CD8-positive, alpha-beta memory T cell (primary cell): ENCODE measurements around the gene TRAF3IP1. TPM values are rescaled to one million over a fixed set of nuclear protein-coding genes. Genes with fewer than 3 reads are reported as not detected.
"Not testable (repeated sequence)": the region's sequence is repeated elsewhere in the genome, so short reads cannot be mapped to it uniquely, and the experiment has no call there.

Experiments used
- CTCF ChIA-PET: fragments of 350-600 bp; sonication (Branson Sonifier 250); formaldehyde crosslinking; loops from one replicate; lab custom pipeline; 2021; ENCODE audit warnings: antibody characterized with exemption; lab: Charles Lee
- POLR2A ChIA-PET: fragments of 350-600 bp; sonication (Branson Sonifier 250); formaldehyde crosslinking; loops from one replicate; lab custom pipeline; 2021; ENCODE audit warnings: antibody characterized with exemption; lab: Charles Lee
- DNase-seq, 5 donors: peaks; one replicate each; pipeline versions ENCODE4 v3.0.0 to v3.0.0-alpha.2; 2020 to 2022; ENCODE audit warnings: mixed read lengths in 1 of 5
- H3K27ac ChIP-seq: one replicate; pipeline ENCODE4 v1.7.0; 2013; ENCODE audit warnings: low read depth, mild to moderate bottlenecking, low read length, moderate library complexity
- H3K27me3 ChIP-seq: 2 replicates; pipeline ENCODE4 v1.7.0; 2013; ENCODE audit warnings: low read length, mild to moderate bottlenecking; ENCODE audit not compliant: insufficient read depth, poor library complexity, severe bottlenecking
- H3K36me3 ChIP-seq: 2 replicates; pipeline ENCODE4 v1.7.0; 2013; ENCODE audit warnings: mild to moderate bottlenecking, low read length, moderate library complexity; ENCODE audit not compliant: insufficient read depth
- H3K4me1 ChIP-seq: 2 replicates; pipeline ENCODE4 v1.7.0; 2013; ENCODE audit warnings: mild to moderate bottlenecking, low read length, moderate library complexity; ENCODE audit not compliant: insufficient read depth
- H3K4me3 ChIP-seq: 2 replicates; pipeline ENCODE4 v1.7.0; 2013; ENCODE audit warnings: mild to moderate bottlenecking, low read length
- H3K9me3 ChIP-seq: 2 replicates; pipeline ENCODE4 v1.7.0; 2013; ENCODE audit warnings: mild to moderate bottlenecking, low read length
- H3K27ac Mint-ChIP-seq, 8 donors: one replicate each; pipeline ENCODE4 v1.8.0; 2020 to 2021; ENCODE audit warnings: mixed read lengths in 8 of 8, mild to moderate bottlenecking in 6 of 8, inconsistent platforms in 3 of 8, moderate library complexity in 3 of 8
- H3K27me3 Mint-ChIP-seq, 2 donors: one replicate each; pipeline ENCODE4 v1.8.0; 2020 to 2021; ENCODE audit warnings: mixed read lengths in 2 of 2, mild to moderate bottlenecking in 1 of 2, moderate library complexity in 1 of 2
- H3K36me3 Mint-ChIP-seq, 3 donors: one replicate each; pipeline ENCODE4 v1.8.0; 2020 to 2021; ENCODE audit warnings: mixed read lengths in 3 of 3, inconsistent platforms in 1 of 3, mild to moderate bottlenecking in 1 of 3
- H3K4me1 Mint-ChIP-seq, 3 donors: one replicate each; pipeline ENCODE4 v1.8.0; 2020 to 2021; ENCODE audit warnings: mixed read lengths in 3 of 3, inconsistent platforms in 1 of 3, mild to moderate bottlenecking in 1 of 3
- H3K4me3 Mint-ChIP-seq, 7 donors: one replicate each; pipeline ENCODE4 v1.8.0; 2020 to 2021; ENCODE audit warnings: mixed read lengths in 7 of 7, mild to moderate bottlenecking in 6 of 7, moderate library complexity in 4 of 7, inconsistent platforms in 2 of 7
- H3K9me3 Mint-ChIP-seq, 5 donors: one replicate each; pipeline ENCODE4 v1.8.0; 2020 to 2022; ENCODE audit warnings: mixed read lengths in 5 of 5, mild to moderate bottlenecking in 3 of 5, moderate library complexity in 2 of 5, inconsistent platforms in 1 of 5
- polyA plus RNA-seq: library from polyadenylated mRNA; unstranded; fragments of 300-500 nt; fragmentation: Illumina TruSeq; gene quantifications from one replicate; pipeline ENCODE4 v1.2.3, GENCODE V29; 2021
- total RNA-seq, 2 experiments: library from RNA; stranded (reverse); gene quantifications; one replicate each; pipeline ENCODE4 v1.2.3, GENCODE V29; 2021

TRAF3IP1 gene
- total and polyA plus RNA-seq, 3 experiments from 2014 or later: 10.2 to 15.9 (median 14.7) TPM

DNA sequence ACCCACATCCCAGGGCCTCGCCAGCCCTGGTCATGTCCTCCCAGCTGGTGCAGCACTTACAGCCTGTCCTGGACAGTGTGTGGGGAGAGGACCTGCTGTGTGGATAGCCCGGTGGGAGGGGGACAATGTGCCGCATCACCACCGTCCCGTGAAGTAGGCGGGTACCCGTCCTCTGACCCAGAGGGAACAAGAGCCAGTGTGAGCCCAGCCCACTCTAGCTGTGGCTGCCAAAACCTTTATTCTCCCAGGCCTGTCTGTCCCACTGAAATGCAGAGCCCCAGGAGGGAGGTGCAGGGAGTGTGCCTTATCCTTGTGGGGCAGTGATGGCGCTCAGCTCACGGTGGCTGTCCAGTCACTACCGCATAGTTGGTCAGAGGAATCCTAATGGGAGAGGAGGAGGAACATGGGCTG lies 1.7 kb downstream of the TRAF3IP1 start:
- Mint-ChIP-seq H3K36me3 (peaks cover 0 to 23% (median 8%) of the 10 kb centered on the region in 3 donors), H3K27ac (peak overlapping the region in 2 of 8 donors; percentile 12 to 61), H3K27me3 (peaks cover 0 to 3% of the 10 kb centered on the region in 2 donors), H3K4me1 (peaks cover 21 to 31% (median 26%) of the 10 kb centered on the region in 3 donors), H3K9me3 (no peaks in the 10 kb centered on the region), H3K4me3 (peak overlapping the region; percentile 73 to 87 (median 82))
- CTCF ChIA-PET: no interaction called here
- H3K4me3 ChIP-seq: no peak overlapping the region
- H3K27ac ChIP-seq: no peak overlapping the region
- H3K36me3 ChIP-seq: no peaks in the 10 kb centered on the region
- POLR2A ChIA-PET: interaction anchor here (0.7 kb wide), 1 partner anchor 633 kb away, joined by 4 read pairs; no protein-coding TSS in a partner anchor
- H3K27me3 ChIP-seq: no peaks in the 10 kb centered on the region
- DNase-seq: no peak
- H3K9me3 ChIP-seq: no peaks in the 10 kb centered on the region
- peaks cover 14% of the 10 kb centered on the region for H3K4me1 ChIP-seq

DNA sequence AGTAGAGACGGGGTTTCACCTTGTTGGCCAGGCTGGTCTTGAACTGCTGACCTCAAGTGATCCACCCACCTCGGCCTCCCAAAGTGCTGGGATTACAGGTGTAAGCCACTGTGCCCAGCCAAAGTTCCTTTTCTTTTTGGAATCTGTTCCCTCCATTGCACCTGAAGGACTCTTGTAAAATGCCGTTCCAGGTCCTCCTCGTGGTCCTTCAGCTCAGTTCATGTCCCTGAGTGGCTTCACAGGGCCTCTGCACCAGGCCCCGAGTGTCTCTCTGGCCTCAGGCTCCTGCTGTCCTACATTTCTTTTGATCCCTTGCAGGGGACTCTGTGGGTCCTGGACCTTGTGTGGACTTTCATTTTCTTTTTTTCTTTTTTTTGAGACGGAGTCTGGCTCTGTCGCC lies 3.9 kb downstream of the TRAF3IP1 start:
- not testable (repeated sequence) for H3K27ac Mint-ChIP-seq

DNA sequence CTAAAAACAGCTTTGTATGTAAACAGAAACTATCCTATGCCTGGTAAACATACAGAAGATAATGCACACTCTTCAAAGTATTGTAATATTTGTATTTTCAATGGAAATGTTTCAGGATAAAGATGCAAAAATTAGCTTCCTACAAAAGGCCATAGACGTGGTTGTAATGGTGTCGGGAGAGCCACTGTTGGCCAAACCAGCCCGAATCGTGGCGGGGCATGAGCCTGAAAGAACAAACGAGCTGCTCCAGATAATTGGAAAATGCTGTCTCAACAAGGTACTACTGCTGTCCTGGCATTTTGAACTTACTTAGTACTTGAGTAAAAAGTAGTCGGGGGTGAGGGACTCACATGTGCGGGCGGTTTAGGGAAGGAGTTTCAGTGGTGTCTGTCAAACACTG lies 5.4 kb downstream of the TRAF3IP1 start:
- peak overlapping the region in 1 of 7 donors; percentile 22 for H3K4me3 Mint-ChIP-seq
- H3K27ac Mint-ChIP-seq: no peak overlapping the region
- no peaks in the 10 kb centered on the region for H3K27me3 Mint-ChIP-seq
- H3K4me3 ChIP-seq: no peak overlapping the region
- no peaks in the 10 kb centered on the region for H3K9me3 Mint-ChIP-seq
- no peaks in the 10 kb centered on the region for H3K9me3 ChIP-seq
- ChIA-PET POLR2A (interaction anchor here (0.5 kb wide), 1 partner anchor 123 kb away, joined by 5 read pairs; no protein-coding TSS in a partner anchor), CTCF (no interaction called here)
- H3K36me3 ChIP-seq: no peaks in the 10 kb centered on the region
- H3K27me3 ChIP-seq: no peaks in the 10 kb centered on the region
- DNase-seq: no peak
- peaks cover 16 to 54% (median 23%) of the 10 kb centered on the region in 3 donors for H3K36me3 Mint-ChIP-seq
- H3K4me1 ChIP-seq: peaks cover 5% of the 10 kb centered on the region
- H3K4me1 Mint-ChIP-seq: peaks cover 14 to 26% (median 17%) of the 10 kb centered on the region in 3 donors
- no peak overlapping the region for H3K27ac ChIP-seq

More for the DNA sequence above, 3.9 kb downstream of the TRAF3IP1 start:
- H3K9me3 ChIP-seq, H3K4me3 ChIP-seq, H3K27me3 Mint-ChIP-seq, H3K27me3 ChIP-seq, H3K36me3 ChIP-seq, H3K27ac ChIP-seq, H3K9me3 Mint-ChIP-seq, POLR2A ChIA-PET, CTCF ChIA-PET, H3K4me3 Mint-ChIP-seq, DNase-seq: not testable (repeated sequence)
- peaks cover 13 to 44% (median 17%) of the 10 kb centered on the region in 3 donors for H3K36me3 Mint-ChIP-seq
- H3K4me1 Mint-ChIP-seq: peaks cover 21 to 31% (median 24%) of the 10 kb centered on the region in 3 donors
- H3K4me1 ChIP-seq: peaks cover 13% of the 10 kb centered on the region

DNA sequence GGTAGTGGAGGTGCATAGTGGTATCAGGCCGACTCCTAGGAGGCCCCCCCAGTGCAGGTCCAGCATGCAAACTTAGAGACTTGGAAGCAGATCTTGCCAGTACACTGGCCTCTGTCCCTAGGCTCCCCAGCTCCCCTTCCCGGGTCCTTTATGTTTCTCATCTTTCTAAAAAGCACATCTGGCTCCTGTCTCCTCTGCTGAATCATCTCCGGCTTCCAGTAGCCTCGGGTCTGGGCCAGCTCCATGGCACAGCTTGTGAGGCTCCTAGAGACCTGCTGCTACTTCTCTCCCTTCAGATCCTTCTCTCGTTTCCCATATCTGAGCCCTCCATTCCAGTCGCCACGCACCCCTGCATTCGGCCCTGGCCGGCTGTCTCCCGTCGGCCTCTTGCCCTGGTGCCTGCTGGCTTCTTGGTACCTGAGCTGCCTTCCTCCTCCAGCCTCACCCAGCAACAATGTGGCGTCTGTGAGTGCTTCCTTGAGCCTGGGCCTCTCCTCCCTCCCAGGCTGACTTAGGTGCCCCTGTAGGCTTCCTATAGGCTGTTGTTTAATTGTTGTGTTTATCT lies 6.6 kb downstream of the TRAF3IP1 start:
- H3K36me3 Mint-ChIP-seq: peaks cover 16 to 59% (median 23%) of the 10 kb centered on the region in 3 donors
- peaks cover 5 to 15% (median 7%) of the 10 kb centered on the region in 3 donors for H3K4me1 Mint-ChIP-seq
- Histone ChIP-seq H3K27me3 (no peaks in the 10 kb centered on the region), H3K27ac (no peak overlapping the region), H3K4me3 (no peak overlapping the region), H3K36me3 (no peaks in the 10 kb centered on the region), H3K4me1 (no peaks in the 10 kb centered on the region), H3K9me3 (no peaks in the 10 kb centered on the region)
- ChIA-PET CTCF (no interaction called here), POLR2A (no interaction called here)
- H3K9me3 Mint-ChIP-seq: no peaks in the 10 kb centered on the region
- no peaks in the 10 kb centered on the region for H3K27me3 Mint-ChIP-seq
- H3K4me3 Mint-ChIP-seq: no peak overlapping the region
- DNase-seq: no peak
- peak overlapping the region in 1 of 8 donors; percentile 84 for H3K27ac Mint-ChIP-seq

DNA sequence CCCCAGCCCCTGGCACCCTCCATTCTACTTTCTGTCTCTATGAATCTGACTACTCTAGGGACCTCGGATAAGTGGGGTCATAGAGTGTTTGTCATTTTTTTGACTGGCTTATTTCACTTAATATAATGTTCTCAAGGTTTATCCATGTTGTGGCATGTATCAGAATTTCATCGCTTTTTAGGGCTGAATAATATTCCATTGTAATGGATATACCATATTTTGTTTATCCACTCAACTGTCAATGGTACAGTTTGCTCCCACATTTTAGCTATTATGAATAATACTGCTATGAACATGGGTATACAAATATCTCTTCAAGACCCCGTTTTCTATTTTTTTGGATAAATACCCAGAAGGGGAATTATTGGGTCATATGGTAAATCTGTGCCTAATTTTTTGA lies 7.4 kb downstream of the TRAF3IP1 start:
- Histone ChIP-seq H3K4me1 (no peaks in the 10 kb centered on the region), H3K36me3 (no peaks in the 10 kb centered on the region), H3K27ac (no peak overlapping the region), H3K4me3 (no peak overlapping the region), H3K9me3 (no peaks in the 10 kb centered on the region), H3K27me3 (no peaks in the 10 kb centered on the region)
- ChIA-PET CTCF (no interaction called here), POLR2A (no interaction called here)
- no peak for DNase-seq
- peaks cover 16 to 61% (median 23%) of the 10 kb centered on the region in 3 donors for H3K36me3 Mint-ChIP-seq
- H3K27ac Mint-ChIP-seq: peak overlapping the region in 1 of 8 donors; percentile 1
- H3K27me3 Mint-ChIP-seq: no peaks in the 10 kb centered on the region
- H3K9me3 Mint-ChIP-seq: no peaks in the 10 kb centered on the region
- peak overlapping the region in 1 of 7 donors; percentile 18 for H3K4me3 Mint-ChIP-seq
- peaks cover 1 to 12% (median 3%) of the 10 kb centered on the region in 3 donors for H3K4me1 Mint-ChIP-seq

DNA sequence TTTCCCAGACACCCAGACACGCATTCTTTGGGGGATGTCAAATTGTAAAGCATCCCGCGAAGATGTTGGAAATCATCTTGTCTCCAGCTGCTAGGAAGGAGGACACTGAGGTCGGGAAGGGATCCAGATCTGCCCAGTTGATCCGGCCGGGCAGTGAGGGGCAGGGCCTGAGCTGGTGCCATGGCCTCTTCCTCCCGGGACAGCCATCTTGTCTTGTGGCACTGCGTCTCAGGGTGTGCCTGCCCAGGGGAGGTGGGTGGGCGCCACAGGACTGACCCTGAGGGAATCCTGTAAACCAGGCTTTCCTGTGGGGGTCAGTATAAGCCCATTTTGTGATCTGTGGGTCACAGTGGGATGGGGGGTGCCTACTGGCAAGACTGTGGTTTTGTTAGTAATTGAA lies 10.1 kb downstream of the TRAF3IP1 start:
- no peaks in the 10 kb centered on the region for H3K36me3 ChIP-seq
- H3K4me1 ChIP-seq: no peaks in the 10 kb centered on the region
- no peak overlapping the region for H3K27ac ChIP-seq
- no peaks in the 10 kb centered on the region for H3K9me3 Mint-ChIP-seq
- no peaks in the 10 kb centered on the region for H3K27me3 Mint-ChIP-seq
- peaks cover 0 to 4% (median 0%) of the 10 kb centered on the region in 3 donors for H3K4me1 Mint-ChIP-seq
- no peak overlapping the region for H3K4me3 ChIP-seq
- H3K36me3 Mint-ChIP-seq: peaks cover 16 to 71% (median 21%) of the 10 kb centered on the region in 3 donors
- H3K27me3 ChIP-seq: no peaks in the 10 kb centered on the region
- ChIA-PET CTCF (no interaction called here), POLR2A (no interaction called here)
- H3K27ac Mint-ChIP-seq: no peak overlapping the region
- H3K9me3 ChIP-seq: no peaks in the 10 kb centered on the region
- no peak for DNase-seq
- no peak overlapping the region for H3K4me3 Mint-ChIP-seq

DNA sequence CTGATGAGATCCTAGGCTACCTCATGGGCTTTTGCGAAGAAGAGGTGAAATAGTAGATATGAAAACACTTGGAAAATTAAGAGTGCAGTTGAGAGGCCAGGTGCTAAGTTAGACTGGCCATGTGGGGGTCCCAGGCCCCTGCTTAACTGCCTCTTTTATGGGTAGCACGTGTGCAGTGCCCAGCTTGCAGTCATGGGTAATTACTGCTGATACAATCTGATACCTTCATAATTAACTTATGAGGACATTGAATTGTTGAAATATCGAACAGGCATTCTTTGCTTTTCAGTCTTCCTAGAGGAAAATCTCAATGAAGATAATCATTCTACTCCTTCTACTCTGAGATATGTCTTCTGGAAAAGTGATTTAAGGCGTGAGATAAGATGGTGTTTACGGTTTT lies 11.6 kb downstream of the TRAF3IP1 start:
- DNase-seq: no peak
- Mint-ChIP-seq H3K4me3 (no peak overlapping the region), H3K36me3 (peaks cover 16 to 67% (median 22%) of the 10 kb centered on the region in 3 donors), H3K4me1 (peaks cover 0 to 1% (median 0%) of the 10 kb centered on the region in 3 donors), H3K9me3 (no peaks in the 10 kb centered on the region), H3K27ac (no peak overlapping the region), H3K27me3 (no peaks in the 10 kb centered on the region)
- H3K4me3 ChIP-seq: no peak overlapping the region
- no peaks in the 10 kb centered on the region for H3K27me3 ChIP-seq
- no peaks in the 10 kb centered on the region for H3K36me3 ChIP-seq
- POLR2A ChIA-PET: no interaction called here
- no peaks in the 10 kb centered on the region for H3K4me1 ChIP-seq
- CTCF ChIA-PET: no interaction called here
- H3K27ac ChIP-seq: no peak overlapping the region
- no peaks in the 10 kb centered on the region for H3K9me3 ChIP-seq

DNA sequence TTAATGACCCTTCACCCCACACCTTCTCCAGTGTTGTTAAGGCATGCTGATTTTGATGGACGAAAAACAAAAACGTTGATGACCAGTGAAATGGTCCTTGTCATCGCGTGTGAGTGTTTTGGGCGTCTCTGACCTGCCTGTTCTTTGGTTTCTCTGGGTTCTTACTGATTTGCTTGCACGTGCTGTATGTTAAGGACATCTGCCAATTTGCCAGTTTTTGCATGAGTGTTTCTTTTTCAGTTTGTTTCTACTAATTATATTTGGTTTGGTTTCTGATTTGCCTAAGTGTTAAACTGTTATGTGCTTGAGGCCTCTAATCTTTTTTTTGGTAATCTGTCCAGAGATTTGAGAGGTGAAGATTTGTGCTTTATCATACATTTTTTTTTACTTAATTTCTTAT lies 14.6 kb downstream of the TRAF3IP1 start:
- H3K4me3 ChIP-seq: no peak overlapping the region
- no peaks in the 10 kb centered on the region for H3K27me3 ChIP-seq
- H3K9me3 Mint-ChIP-seq: no peaks in the 10 kb centered on the region
- no peak for DNase-seq
- peaks cover 2 to 49% (median 13%) of the 10 kb centered on the region in 3 donors for H3K36me3 Mint-ChIP-seq
- no peaks in the 10 kb centered on the region for H3K36me3 ChIP-seq
- H3K4me1 Mint-ChIP-seq: peaks cover 3 to 15% (median 11%) of the 10 kb centered on the region in 3 donors
- H3K4me1 ChIP-seq: no peaks in the 10 kb centered on the region
- POLR2A ChIA-PET: no interaction called here
- peak overlapping the region in 1 of 8 donors; percentile 59 for H3K27ac Mint-ChIP-seq
- no peaks in the 10 kb centered on the region for H3K27me3 Mint-ChIP-seq
- no peak overlapping the region for H3K4me3 Mint-ChIP-seq
- no peaks in the 10 kb centered on the region for H3K9me3 ChIP-seq
- no peak overlapping the region for H3K27ac ChIP-seq
- CTCF ChIA-PET: no interaction called here
